Activated naive CD8-positive, alpha-beta T cell treated with anti-CD3 and anti-CD28 coated beads for 36 hours (primary cell): Measurements from ENCODE around the gene PEX6. TPM values are rescaled to one million over a fixed set of nuclear protein-coding genes. Genes with fewer than 3 reads are reported as not detected.
"Not testable (repeated sequence)": the region's sequence is repeated elsewhere in the genome, so short reads cannot be mapped to it uniquely, and the experiment has no call there.

Experiments
- DNase-seq: peaks from one replicate; pipeline ENCODE4 v3.0.0; 2021
- H3K27ac Mint-ChIP-seq: one replicate; pipeline ENCODE4 v1.8.0; 2022; ENCODE audit warnings: mild to moderate bottlenecking, moderate library complexity, mixed read lengths
- H3K27me3 Mint-ChIP-seq: one replicate; pipeline ENCODE4 v1.8.0; 2022; ENCODE audit warnings: mild to moderate bottlenecking, mixed read lengths
- H3K36me3 Mint-ChIP-seq: one replicate; pipeline ENCODE4 v1.8.0; 2021; ENCODE audit warnings: mild to moderate bottlenecking, mixed read lengths
- H3K4me1 Mint-ChIP-seq: one replicate; pipeline ENCODE4 v1.8.0; 2021; ENCODE audit warnings: mixed read lengths
- H3K4me3 Mint-ChIP-seq: one replicate; pipeline ENCODE4 v1.8.0; 2022; ENCODE audit warnings: mild to moderate bottlenecking, moderate library complexity, mixed read lengths
- H3K9me3 Mint-ChIP-seq: one replicate; pipeline ENCODE4 v1.8.0; 2022; ENCODE audit warnings: mixed read lengths
- total RNA-seq, 2 experiments: library from RNA; stranded (reverse); gene quantifications; one replicate each; pipeline ENCODE4 v1.2.3, GENCODE V29; 2021

The PEX6 gene
- total RNA-seq, 2 experiments from 2014 or later = 15.2 to 16.7 TPM

- H3K36me3 Mint-ChIP-seq = peaks cover 11% of the 10 kb centered on the region
- no peak for DNase-seq
- H3K9me3 Mint-ChIP-seq = no peaks in the 10 kb centered on the region
- no peaks in the 10 kb centered on the region for H3K27me3 Mint-ChIP-seq
- H3K27ac Mint-ChIP-seq = no peak overlapping the region
- H3K4me3 Mint-ChIP-seq = no peak overlapping the region
- H3K4me1 Mint-ChIP-seq = peaks cover 8% of the 10 kb centered on the region
Measured at GRCh38 chr6:42962502-42963178, 16.3 kb downstream of the PEX6 start.

- Mint-ChIP-seq H3K27me3 (no peaks in the 10 kb centered on the region), H3K4me3 (no peak overlapping the region), H3K4me1 (peaks cover 8% of the 10 kb centered on the region), H3K36me3 (peaks cover 11% of the 10 kb centered on the region), H3K9me3 (no peaks in the 10 kb centered on the region), H3K27ac (no peak overlapping the region)
- DNase-seq = no peak
Measured at GRCh38 chr6:42962096-42962495, 16.9 kb downstream of the PEX6 start.

- Mint-ChIP-seq H3K27ac (no peak overlapping the region), H3K9me3 (no peaks in the 10 kb centered on the region), H3K4me1 (peaks cover 8% of the 10 kb centered on the region), H3K27me3 (no peaks in the 10 kb centered on the region), H3K36me3 (peaks cover 9% of the 10 kb centered on the region), H3K4me3 (no peak overlapping the region)
- DNase-seq = no peak
Measured at GRCh38 chr6:42961020-42961470, 17.9 kb downstream of the PEX6 start.

GRCh38 chr6:42960243-42961019 lies 18.6 kb downstream of the PEX6 start, which contains the start of gene GNMT:
Gene GNMT, plus strand, starts transcription at chr6:42960754. Its CDS starts 14 bp downstream, at chr6:42960768.
- H3K4me1 Mint-ChIP-seq = peaks cover 8% of the 10 kb centered on the region
- H3K27me3 Mint-ChIP-seq = no peaks in the 10 kb centered on the region
- peak; percentile 48 for DNase-seq
- H3K9me3 Mint-ChIP-seq = no peaks in the 10 kb centered on the region
- H3K27ac Mint-ChIP-seq = no peak within 1 kb of the TSS
- H3K4me3 Mint-ChIP-seq = peak within 1 kb of the TSS; percentile 68
- peaks cover 9% of the 10 kb centered on the region for H3K36me3 Mint-ChIP-seq

GRCh38 chr6:42959917-42960242 lies 19.1 kb downstream of the PEX6 start:
- H3K36me3 Mint-ChIP-seq = peaks cover 9% of the 10 kb centered on the region
- no peaks in the 10 kb centered on the region for H3K9me3 Mint-ChIP-seq
- no peaks in the 10 kb centered on the region for H3K27me3 Mint-ChIP-seq
- no peak for DNase-seq
- peaks cover 8% of the 10 kb centered on the region for H3K4me1 Mint-ChIP-seq
- H3K4me3 Mint-ChIP-seq = peak overlapping the region; percentile 68
- no peak overlapping the region for H3K27ac Mint-ChIP-seq

- peaks cover 8% of the 10 kb centered on the region for H3K4me1 Mint-ChIP-seq
- no peaks in the 10 kb centered on the region for H3K27me3 Mint-ChIP-seq
- no peak overlapping the region for H3K4me3 Mint-ChIP-seq
- H3K9me3 Mint-ChIP-seq = no peaks in the 10 kb centered on the region
- peaks cover 7% of the 10 kb centered on the region for H3K36me3 Mint-ChIP-seq
- DNase-seq = no peak
- no peak overlapping the region for H3K27ac Mint-ChIP-seq
Measured at GRCh38 chr6:42958125-42958524, 20.9 kb downstream of the PEX6 start.

- not testable (repeated sequence) for H3K27me3 Mint-ChIP-seq, H3K4me1 Mint-ChIP-seq, H3K36me3 Mint-ChIP-seq, H3K27ac Mint-ChIP-seq, DNase-seq, H3K4me3 Mint-ChIP-seq, H3K9me3 Mint-ChIP-seq
Measured at GRCh38 chr6:42954405-42954804, 24.6 kb downstream of the PEX6 start.

- H3K9me3 Mint-ChIP-seq = no peaks in the 10 kb centered on the region
- no peak for DNase-seq
- no peaks in the 10 kb centered on the region for H3K27me3 Mint-ChIP-seq
- H3K4me3 Mint-ChIP-seq = no peak overlapping the region
- no peaks in the 10 kb centered on the region for H3K4me1 Mint-ChIP-seq
- no peak overlapping the region for H3K27ac Mint-ChIP-seq
- H3K36me3 Mint-ChIP-seq = peaks cover 4% of the 10 kb centered on the region
Measured at GRCh38 chr6:42952389-42952788, 26.6 kb downstream of the PEX6 start.

- no peaks in the 10 kb centered on the region for H3K4me1 Mint-ChIP-seq
- no peak overlapping the region for H3K27ac Mint-ChIP-seq
- peaks cover 14% of the 10 kb centered on the region for H3K36me3 Mint-ChIP-seq
- no peaks in the 10 kb centered on the region for H3K9me3 Mint-ChIP-seq
- H3K4me3 Mint-ChIP-seq = no peak overlapping the region
- no peak for DNase-seq
- no peaks in the 10 kb centered on the region for H3K27me3 Mint-ChIP-seq
Measured at GRCh38 chr6:42947950-42948349, 31.0 kb downstream of the PEX6 start.

- H3K9me3 Mint-ChIP-seq = no peaks in the 10 kb centered on the region
- peaks cover 6% of the 10 kb centered on the region for H3K4me1 Mint-ChIP-seq
- DNase-seq = no peak
- no peak overlapping the region for H3K27ac Mint-ChIP-seq
- H3K36me3 Mint-ChIP-seq = peaks cover 34% of the 10 kb centered on the region
- H3K27me3 Mint-ChIP-seq = no peaks in the 10 kb centered on the region
- H3K4me3 Mint-ChIP-seq = no peak overlapping the region
Measured at GRCh38 chr6:42942444-42942843, 36.5 kb downstream of the PEX6 start.

- H3K4me1 Mint-ChIP-seq, H3K9me3 Mint-ChIP-seq, H3K4me3 Mint-ChIP-seq, H3K27me3 Mint-ChIP-seq, DNase-seq: not testable (repeated sequence)
- Mint-ChIP-seq H3K27ac (peak overlapping the region; percentile 73), H3K36me3 (peaks cover 41% of the 10 kb centered on the region)
Measured at GRCh38 chr6:42941356-42941755, 37.6 kb downstream of the PEX6 start.

GRCh38 chr6:42940493-42941045 lies 38.4 kb downstream of the PEX6 start:
- H3K27ac Mint-ChIP-seq = peak overlapping the region; percentile 54
- no peak overlapping the region for H3K4me3 Mint-ChIP-seq
- no peaks in the 10 kb centered on the region for H3K27me3 Mint-ChIP-seq
- H3K9me3 Mint-ChIP-seq = no peaks in the 10 kb centered on the region
- H3K36me3 Mint-ChIP-seq = peaks cover 41% of the 10 kb centered on the region
- DNase-seq = no peak
- H3K4me1 Mint-ChIP-seq = peaks cover 13% of the 10 kb centered on the region

GRCh38 chr6:42939810-42940167 lies 39.2 kb downstream of the PEX6 start:
- peaks cover 16% of the 10 kb centered on the region for H3K4me1 Mint-ChIP-seq
- H3K27ac Mint-ChIP-seq = peak overlapping the region; percentile 42

GRCh38 chr6:42938987-42939809 lies 39.8 kb downstream of the PEX6 start:
- H3K27me3 Mint-ChIP-seq = no peaks in the 10 kb centered on the region
- peaks cover 21% of the 10 kb centered on the region for H3K4me1 Mint-ChIP-seq
- no peaks in the 10 kb centered on the region for H3K9me3 Mint-ChIP-seq
- peaks cover 45% of the 10 kb centered on the region for H3K36me3 Mint-ChIP-seq
- H3K4me3 Mint-ChIP-seq = no peak overlapping the region
- peak overlapping the region; percentile 42 for H3K27ac Mint-ChIP-seq
- no peak for DNase-seq

More at GRCh38 chr6:42939810-42940167, 39.2 kb downstream of the PEX6 start:
- H3K36me3 Mint-ChIP-seq = peaks cover 46% of the 10 kb centered on the region
- H3K4me3 Mint-ChIP-seq = no peak overlapping the region
- H3K27me3 Mint-ChIP-seq = no peaks in the 10 kb centered on the region
- no peaks in the 10 kb centered on the region for H3K9me3 Mint-ChIP-seq
- DNase-seq = no peak

- Mint-ChIP-seq H3K27ac (peak overlapping the region; percentile 67), H3K4me3 (no peak overlapping the region), H3K27me3 (no peaks in the 10 kb centered on the region), H3K4me1 (peaks cover 28% of the 10 kb centered on the region), H3K9me3 (no peaks in the 10 kb centered on the region), H3K36me3 (peaks cover 48% of the 10 kb centered on the region)
- DNase-seq = no peak
Measured at GRCh38 chr6:42938428-42938796, 40.6 kb downstream of the PEX6 start.
